GM12865 (cell line): Measurements from ENCODE around the gene MAP1LC3A.

Experiments
- DNase-seq: peaks from one replicate; pipeline ENCODE4 v3.0.0; 2010; ENCODE audit warnings: low read depth
- H3K4me3 ChIP-seq: 2 replicates; pipeline ENCODE4 v1.5.1; 2011; ENCODE audit warnings: mild to moderate bottlenecking, low read depth, low read length, control low read depth
- CTCF ChIP-seq: IDR thresholded peaks from 2 replicates; pipeline ENCODE4 v1.5.1; 2011; ENCODE audit warnings: low read length, control low read depth, low read depth, inconsistent platforms; ENCODE audit not compliant: insufficient read depth; ENCODE audit errors: missing control alignments

The MAP1LC3A gene

GRCh38 chr20:34577061-34577460 is 18.5 kb downstream of the MAP1LC3A start:
- no peak for TF ChIP-seq CTCF
- DNase-seq, result no peak

GRCh38 chr20:34578025-34578424 is 19.5 kb downstream of the MAP1LC3A start:
- no peak for DNase-seq
- no peak overlapping the region for H3K4me3 ChIP-seq
- no peak for TF ChIP-seq CTCF

More at GRCh38 chr20:34577061-34577460, 18.5 kb downstream of the MAP1LC3A start:
- H3K4me3 ChIP-seq, result no peak overlapping the region

GRCh38 chr20:34578521-34578920 is 20.0 kb downstream of the MAP1LC3A start:
- no peak overlapping the region for H3K4me3 ChIP-seq
- DNase-seq, result no peak
- TF ChIP-seq CTCF, result no peak

- H3K4me3 ChIP-seq, result no peak overlapping the region
- TF ChIP-seq CTCF, result no peak
- no peak for DNase-seq
Observed at GRCh38 chr20:34579191-34579978, 20.9 kb downstream of the MAP1LC3A start.

GRCh38 chr20:34579979-34580940 is 21.7 kb downstream of the MAP1LC3A start:
- DNase-seq, result peak; percentile 78
- no peak for TF ChIP-seq CTCF
- H3K4me3 ChIP-seq, result no peak overlapping the region

GRCh38 chr20:34581341-34582184 is 23.0 kb downstream of the MAP1LC3A start:
- TF ChIP-seq CTCF, result no peak
- H3K4me3 ChIP-seq, result no peak overlapping the region
- DNase-seq, result peak; percentile 67
